ENCODE data around the gene CASP10.

GRCh38 chr2:201205515-201205849 is 22.5 kb downstream of the CASP10 start:
- TF ChIP-seq ZNF316 (IDR thresholded peaks at IDR 0.05) (no peak), EZH2 (IDR thresholded peaks at IDR 0.05; ENCODE audit: borderline replicate concordance, low read depth, low read length) (no peak), CTCF (IDR thresholded peaks at IDR 0.05 in 2 of 3, conservative IDR thresholded peaks at IDR 0.05 in 1 of 3; ENCODE audit: insufficient read depth in 2 of 3, low read depth in 1 of 3, low read length in 3 of 3) (no peak), ZNF354B (CRISPR knock-in tag; IDR thresholded peaks at IDR 0.05) (no peak), YY1 (IDR thresholded peaks at IDR 0.05; ENCODE audit: borderline replicate concordance in 1 of 3, control insufficient read depth in 1 of 3, extremely low read depth in 1 of 3, insufficient read depth in 3 of 3, insufficient read length in 1 of 3, insufficient replicate concordance in 2 of 3, low read depth in 1 of 3, low read length in 2 of 3) (no peak), HNRNPK (IDR thresholded peaks at IDR 0.05; ENCODE audit: low read depth, low read length, poor library complexity, severe bottlenecking) (no peak), ZNF76 (CRISPR knock-in tag; IDR thresholded peaks at IDR 0.05; ENCODE audit: borderline replicate concordance) (no peak), MAX (CRISPR knock-in tag; IDR thresholded peaks at IDR 0.05) (no peak), E2F8 (IDR thresholded peaks at IDR 0.05; ENCODE audit: low read depth, partially characterized antibody) (no peak), NCOA4 (IDR thresholded peaks at IDR 0.05; ENCODE audit: partially characterized antibody) (no peak), HINFP (tag; conservative IDR thresholded peaks at IDR 0.05; ENCODE audit: low read depth) (no peak), TFE3 (CRISPR knock-in tag; IDR thresholded peaks at IDR 0.05) (no peak), PURB (CRISPR knock-in tag; IDR thresholded peaks at IDR 0.05; ENCODE audit: low read depth) (no peak)

Data from K562 (cell line).